DND-41 (cell line): Measurements from ENCODE around the gene POC1A.

Source experiments
- CTCF ChIP-seq: IDR thresholded peaks from 2 replicates; pipeline ENCODE4 v1.5.1; 2012; ENCODE audit warnings: borderline replicate concordance, low read length, moderate library complexity, mild to moderate bottlenecking; ENCODE audit not compliant: poor library complexity, severe bottlenecking; ENCODE audit errors: extremely low read depth
- EZH2 ChIP-seq: IDR thresholded peaks from 3 replicates; pipeline ENCODE4 v1.6.1; 2012; ENCODE audit warnings: borderline replicate concordance, low read depth, mild to moderate bottlenecking, moderate library complexity, low read length, inconsistent platforms; ENCODE audit not compliant: severe bottlenecking

GRCh38 chr3:52183786-52184445, 29.7 kb upstream of the POC1A start:
- TF ChIP-seq CTCF (no peak), EZH2 (no peak)
